ENCODE measurements around the gene LIPH. TPM values are rescaled to one million over a fixed set of nuclear protein-coding genes. Genes with fewer than 3 reads are reported as not detected.

Gene LIPH
- total RNA-seq, 2 experiments from 2014 or later: not detected

- Mint-ChIP-seq H3K27me3 (no peaks in the 10 kb centered on the region), H3K4me3 (no peak overlapping the region), H3K27ac (no peak overlapping the region), H3K4me1 (peaks cover 15% of the 10 kb centered on the region), H3K9me3 (no peaks in the 10 kb centered on the region), H3K36me3 (ENCODE audit: low read depth) (peaks cover 3% of the 10 kb centered on the region)
- DNase-seq: no peak
- ChIA-PET POLR2A (interaction anchor here (1.8 kb wide), 1 partner anchor 51 kb away, joined by 4 read pairs; the partner anchor contains the start of gene SENP2), CTCF (interaction anchor here (2.4 kb wide), 1 partner anchor 25 kb away, joined by 11 read pairs; no protein-coding TSS in a partner anchor)
Observed at GRCh38 chr3:185534511-185534910, 17.9 kb downstream of the LIPH start.

GRCh38 chr3:185532901-185533300 lies 19.5 kb downstream of the LIPH start:
- Mint-ChIP-seq H3K27ac (no peak overlapping the region), H3K36me3 (ENCODE audit: low read depth) (peaks cover 3% of the 10 kb centered on the region), H3K9me3 (no peaks in the 10 kb centered on the region), H3K4me1 (peaks cover 14% of the 10 kb centered on the region), H3K27me3 (no peaks in the 10 kb centered on the region), H3K4me3 (no peak overlapping the region)
- ChIA-PET CTCF (interaction anchor here (2.4 kb wide), 1 partner anchor 26 kb away, joined by 11 read pairs; no protein-coding TSS in a partner anchor), POLR2A (no interaction called here)
- no peak for DNase-seq

GRCh38 chr3:185530856-185531255 lies 21.5 kb downstream of the LIPH start:
- CTCF ChIA-PET: interaction anchor here (1.2 to 2.3 kb wide), 3 partner anchors 24 to 130 kb away, joined by 3 to 5 read pairs (median 5); no protein-coding TSS in a partner anchor
- no peaks in the 10 kb centered on the region for H3K4me1 Mint-ChIP-seq
- H3K27ac Mint-ChIP-seq: no peak overlapping the region
- H3K27me3 Mint-ChIP-seq: peaks cover 1% of the 10 kb centered on the region
- H3K4me3 Mint-ChIP-seq: no peak overlapping the region
- no peak for DNase-seq
- POLR2A ChIA-PET: no interaction called here
- no peaks in the 10 kb centered on the region for H3K9me3 Mint-ChIP-seq
- H3K36me3 Mint-ChIP-seq (ENCODE audit: low read depth): no peaks in the 10 kb centered on the region

GRCh38 chr3:185528532-185528931 lies 23.9 kb downstream of the LIPH start:
- H3K27ac Mint-ChIP-seq: no peak overlapping the region
- peaks cover 10% of the 10 kb centered on the region for H3K27me3 Mint-ChIP-seq
- DNase-seq: no peak
- POLR2A ChIA-PET: no interaction called here
- no peaks in the 10 kb centered on the region for H3K36me3 Mint-ChIP-seq (ENCODE audit: low read depth)
- H3K9me3 Mint-ChIP-seq: no peaks in the 10 kb centered on the region
- H3K4me1 Mint-ChIP-seq: no peaks in the 10 kb centered on the region
- no peak overlapping the region for H3K4me3 Mint-ChIP-seq
- CTCF ChIA-PET: interaction anchor here (0.6 to 1.2 kb wide), 2 partner anchors 132 to 251 kb away, joined by 3 read pairs; no protein-coding TSS in a partner anchor

DNA sequence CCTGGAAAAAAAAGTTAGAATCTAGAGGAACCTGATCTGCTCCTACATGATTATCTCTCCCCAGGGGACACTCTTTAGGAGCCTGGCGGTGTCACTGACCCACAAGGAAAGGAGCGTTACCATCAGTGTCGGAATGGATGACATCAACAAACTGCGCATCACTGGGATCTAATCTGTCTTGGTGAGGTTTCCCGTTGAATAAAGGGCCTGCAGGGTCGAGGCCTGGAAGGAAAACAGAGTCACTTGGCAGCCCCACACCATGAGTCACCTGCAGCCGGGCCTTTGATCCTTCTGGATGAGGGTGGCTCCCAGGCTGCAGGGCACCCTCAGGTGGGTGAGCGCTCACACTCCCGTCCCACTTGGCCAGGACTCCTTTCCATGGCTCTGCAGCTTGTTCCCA lies 25.0 kb downstream of the LIPH start:
- no peak for DNase-seq
- Mint-ChIP-seq H3K27ac (no peak overlapping the region), H3K4me1 (no peaks in the 10 kb centered on the region), H3K4me3 (no peak overlapping the region), H3K27me3 (peaks cover 11% of the 10 kb centered on the region), H3K9me3 (no peaks in the 10 kb centered on the region), H3K36me3 (ENCODE audit: low read depth) (no peaks in the 10 kb centered on the region)
- ChIA-PET POLR2A (no interaction called here), CTCF (no interaction called here)

- Mint-ChIP-seq H3K4me1 (no peaks in the 10 kb centered on the region), H3K27ac (no peak overlapping the region), H3K36me3 (ENCODE audit: low read depth) (no peaks in the 10 kb centered on the region), H3K4me3 (no peak overlapping the region), H3K27me3 (peaks cover 15% of the 10 kb centered on the region), H3K9me3 (no peaks in the 10 kb centered on the region)
- ChIA-PET CTCF (no interaction called here), POLR2A (no interaction called here)
- no peak for DNase-seq
Observed at GRCh38 chr3:185526349-185526951, 25.9 kb downstream of the LIPH start.

GRCh38 chr3:185521349-185522138 lies 30.8 kb downstream of the LIPH start:
- H3K27me3 Mint-ChIP-seq: peaks cover 21% of the 10 kb centered on the region
- ChIA-PET CTCF (interaction anchor here (1.0 to 1.2 kb wide), 2 partner anchors 10 to 139 kb away, joined by 3 read pairs; no protein-coding TSS in a partner anchor), POLR2A (no interaction called here)
- H3K36me3 Mint-ChIP-seq (ENCODE audit: low read depth): no peaks in the 10 kb centered on the region
- no peak overlapping the region for H3K27ac Mint-ChIP-seq
- no peaks in the 10 kb centered on the region for H3K9me3 Mint-ChIP-seq
- H3K4me1 Mint-ChIP-seq: no peaks in the 10 kb centered on the region
- H3K4me3 Mint-ChIP-seq: no peak overlapping the region
- DNase-seq: no peak

DNA sequence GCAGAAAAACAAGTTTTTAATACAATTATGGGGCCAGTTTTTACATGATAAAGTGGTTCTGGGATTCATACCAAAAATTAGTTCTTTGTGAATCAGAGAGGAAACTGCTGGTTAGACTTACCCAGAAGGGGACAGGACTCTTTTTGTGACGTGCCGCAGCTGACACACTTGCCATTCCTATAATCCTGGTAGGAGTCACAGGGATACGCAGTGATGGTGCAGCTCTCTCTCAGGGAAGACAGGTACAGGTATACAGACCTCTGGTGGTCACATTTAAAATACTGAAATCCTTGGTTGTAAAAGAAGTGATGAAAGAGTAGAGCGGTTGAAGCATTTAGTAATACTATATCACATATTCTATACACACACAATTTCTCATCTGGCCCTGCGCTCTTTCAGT lies 33.4 kb downstream of the LIPH start:
- no peak overlapping the region for H3K27ac Mint-ChIP-seq
- no peaks in the 10 kb centered on the region for H3K4me1 Mint-ChIP-seq
- DNase-seq: no peak
- H3K9me3 Mint-ChIP-seq: no peaks in the 10 kb centered on the region
- POLR2A ChIA-PET: no interaction called here
- no peak overlapping the region for H3K4me3 Mint-ChIP-seq
- CTCF ChIA-PET: no interaction called here
- no peaks in the 10 kb centered on the region for H3K36me3 Mint-ChIP-seq (ENCODE audit: low read depth)
- H3K27me3 Mint-ChIP-seq: peaks cover 19% of the 10 kb centered on the region

- Mint-ChIP-seq H3K27me3 (peaks cover 26% of the 10 kb centered on the region), H3K36me3 (ENCODE audit: low read depth) (no peaks in the 10 kb centered on the region), H3K4me1 (no peaks in the 10 kb centered on the region), H3K4me3 (no peak overlapping the region), H3K9me3 (no peaks in the 10 kb centered on the region), H3K27ac (no peak overlapping the region)
- CTCF ChIA-PET: no interaction called here
- POLR2A ChIA-PET: no interaction called here
- no peak for DNase-seq
Observed at GRCh38 chr3:185517387-185518130, 34.8 kb downstream of the LIPH start.

DNA sequence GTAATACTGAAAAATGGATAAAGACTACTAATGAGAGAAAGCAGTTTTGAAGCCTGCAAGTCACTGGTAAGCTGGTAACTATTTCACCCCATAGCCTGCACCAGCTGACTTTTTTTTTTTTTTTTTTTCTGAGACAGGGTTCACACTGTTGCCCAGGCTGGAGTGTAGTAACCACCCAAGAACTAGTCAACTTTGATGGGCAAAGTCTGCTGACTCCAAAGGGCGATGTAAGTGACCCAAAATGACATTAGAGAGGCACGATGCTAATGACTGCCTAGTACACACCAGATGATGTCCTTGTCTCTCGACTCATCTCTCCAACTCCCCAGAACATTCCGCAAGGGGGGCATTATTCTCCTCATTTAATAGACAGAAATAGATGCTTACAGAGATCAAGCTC lies 40.7 kb downstream of the LIPH start:
- ChIA-PET CTCF (interaction anchor here (1.0 kb wide), 1 partner anchor 10 kb away, joined by 3 read pairs; no protein-coding TSS in a partner anchor), POLR2A (no interaction called here)
- no peak for DNase-seq
- no peaks in the 10 kb centered on the region for H3K36me3 Mint-ChIP-seq (ENCODE audit: low read depth)
- H3K4me3 Mint-ChIP-seq: no peak overlapping the region
- no peak overlapping the region for H3K27ac Mint-ChIP-seq
- no peaks in the 10 kb centered on the region for H3K4me1 Mint-ChIP-seq
- no peaks in the 10 kb centered on the region for H3K9me3 Mint-ChIP-seq
- peaks cover 17% of the 10 kb centered on the region for H3K27me3 Mint-ChIP-seq

- H3K27ac Mint-ChIP-seq: no peak overlapping the region
- no peak for DNase-seq
- no peaks in the 10 kb centered on the region for H3K4me1 Mint-ChIP-seq
- peaks cover 4% of the 10 kb centered on the region for H3K27me3 Mint-ChIP-seq
- H3K36me3 Mint-ChIP-seq (ENCODE audit: low read depth): no peaks in the 10 kb centered on the region
- H3K4me3 Mint-ChIP-seq: no peak overlapping the region
- ChIA-PET POLR2A (no interaction called here), CTCF (interaction anchor here (1.8 kb wide), 1 partner anchor 50 kb away, joined by 4 read pairs; no protein-coding TSS in a partner anchor)
- H3K9me3 Mint-ChIP-seq: no peaks in the 10 kb centered on the region
Observed at GRCh38 chr3:185508335-185508991, 43.9 kb downstream of the LIPH start.

DNA sequence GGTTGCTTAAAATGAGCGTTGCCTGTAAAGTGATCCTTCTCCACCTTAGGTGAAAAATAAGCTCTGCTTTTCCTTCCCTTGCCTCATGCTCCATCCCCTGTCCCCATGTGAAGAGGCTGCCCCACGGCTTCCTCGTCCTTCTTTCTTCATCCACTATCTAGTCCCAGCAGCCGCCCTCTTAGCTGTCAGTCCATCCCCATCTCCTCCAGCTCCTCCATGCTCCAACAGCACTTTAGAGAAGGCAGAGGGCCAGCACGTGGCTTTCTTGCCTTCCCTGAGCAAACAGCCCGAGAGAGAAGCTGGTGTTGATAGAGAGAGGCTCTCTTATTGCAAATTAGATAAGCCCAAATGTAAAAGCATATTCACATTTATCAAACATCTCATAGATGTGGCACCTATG lies 44.5 kb downstream of the LIPH start:
- Mint-ChIP-seq H3K4me3 (no peak overlapping the region), H3K27ac (no peak overlapping the region), H3K9me3 (no peaks in the 10 kb centered on the region), H3K4me1 (no peaks in the 10 kb centered on the region), H3K27me3 (peaks cover 2% of the 10 kb centered on the region), H3K36me3 (ENCODE audit: low read depth) (no peaks in the 10 kb centered on the region)
- DNase-seq: no peak
- POLR2A ChIA-PET: no interaction called here
- CTCF ChIA-PET: interaction anchor here (1.8 kb wide), 1 partner anchor 51 kb away, joined by 4 read pairs; no protein-coding TSS in a partner anchor

DNA sequence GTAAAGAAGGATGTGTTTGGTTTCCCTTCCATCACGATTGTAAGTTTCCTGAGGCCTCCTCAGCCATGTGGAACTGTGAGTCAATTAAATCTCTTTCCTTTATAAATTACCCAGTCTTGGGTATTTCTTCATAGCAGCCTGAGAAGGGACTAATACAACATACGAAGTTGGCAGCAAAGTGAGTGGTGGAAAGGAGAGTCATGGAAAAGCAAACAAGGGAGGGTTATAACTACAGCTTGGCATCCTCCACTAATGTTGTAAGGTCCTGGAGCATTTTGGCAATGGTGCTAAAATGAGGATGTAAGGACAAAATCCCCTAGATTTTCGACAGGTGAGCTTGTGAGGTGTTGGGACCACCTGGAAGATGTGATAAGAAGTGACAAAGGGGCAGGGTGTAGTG lies 47.8 kb downstream of the LIPH start:
- Mint-ChIP-seq H3K9me3 (no peaks in the 10 kb centered on the region), H3K36me3 (ENCODE audit: low read depth) (no peaks in the 10 kb centered on the region), H3K27me3 (peaks cover 5% of the 10 kb centered on the region), H3K4me1 (no peaks in the 10 kb centered on the region), H3K4me3 (no peak overlapping the region), H3K27ac (no peak overlapping the region)
- ChIA-PET POLR2A (no interaction called here), CTCF (no interaction called here)
- no peak for DNase-seq

All from activated CD4-positive, alpha-beta memory T cell treated with anti-CD3 and anti-CD28 coated beads, Interleukin-2, amount 10 ng/mL, durations not matched to agents 7 days and 5 days (primary cell).